Stimulated activated effector memory CD8-positive, alpha-beta T cell treated with anti-CD3 and anti-CD28 coated beads, Interleukin-12 subunit alpha, Interleukin-12 subunit beta, amount 100 ng/mL, for 72 hours (primary cell): ENCODE results near the gene SZT2.

ENCODE experiments used
- ATAC-seq: fragments of 150-1000 bp; cut with Tn5 transposase; 2 replicates; pipeline ENCODE4 v1.10.0; 2021
- DNase-seq, 2 donors: peaks; one replicate each; pipeline ENCODE4 v3.0.0; 2021 to 2022; ENCODE audit warnings: low spot score in 2 of 2
- H3K27ac Mint-ChIP-seq: one replicate; pipeline ENCODE4 v1.8.0; 2022; ENCODE audit warnings: mild to moderate bottlenecking, mixed read lengths
- H3K36me3 Mint-ChIP-seq: one replicate; pipeline ENCODE4 v1.8.0; 2022; ENCODE audit warnings: mild to moderate bottlenecking, mixed read lengths
- H3K4me1 Mint-ChIP-seq: one replicate; pipeline ENCODE4 v1.8.0; 2022; ENCODE audit warnings: mixed read lengths
- H3K4me3 Mint-ChIP-seq: one replicate; pipeline ENCODE4 v1.8.0; 2022; ENCODE audit warnings: mild to moderate bottlenecking, mixed read lengths
- H3K9me3 Mint-ChIP-seq: one replicate; pipeline ENCODE4 v1.8.0; 2022; ENCODE audit warnings: mixed read lengths

The SZT2 gene

GRCh38 chr1:43446388-43446740, 56.7 kb downstream of the SZT2 start:
- DNase-seq (no peak), ATAC-seq (no peak)
- peaks cover 11% of the 10 kb centered on the region for H3K4me1 Mint-ChIP-seq
- H3K27ac Mint-ChIP-seq, result no peak overlapping the region
- H3K36me3 Mint-ChIP-seq, result peaks cover 80% of the 10 kb centered on the region
- no peaks in the 10 kb centered on the region for H3K9me3 Mint-ChIP-seq
- no peak overlapping the region for H3K4me3 Mint-ChIP-seq

- peak overlapping the region; percentile 17 for H3K27ac Mint-ChIP-seq
- DNase-seq (no peak), ATAC-seq (no peak)
- H3K4me3 Mint-ChIP-seq, result no peak overlapping the region
- no peaks in the 10 kb centered on the region for H3K9me3 Mint-ChIP-seq
- peaks cover 77% of the 10 kb centered on the region for H3K36me3 Mint-ChIP-seq
- peaks cover 13% of the 10 kb centered on the region for H3K4me1 Mint-ChIP-seq
These were observed 57.5 kb downstream of the SZT2 start for GRCh38 chr1:43446881-43447835.

DNA sequence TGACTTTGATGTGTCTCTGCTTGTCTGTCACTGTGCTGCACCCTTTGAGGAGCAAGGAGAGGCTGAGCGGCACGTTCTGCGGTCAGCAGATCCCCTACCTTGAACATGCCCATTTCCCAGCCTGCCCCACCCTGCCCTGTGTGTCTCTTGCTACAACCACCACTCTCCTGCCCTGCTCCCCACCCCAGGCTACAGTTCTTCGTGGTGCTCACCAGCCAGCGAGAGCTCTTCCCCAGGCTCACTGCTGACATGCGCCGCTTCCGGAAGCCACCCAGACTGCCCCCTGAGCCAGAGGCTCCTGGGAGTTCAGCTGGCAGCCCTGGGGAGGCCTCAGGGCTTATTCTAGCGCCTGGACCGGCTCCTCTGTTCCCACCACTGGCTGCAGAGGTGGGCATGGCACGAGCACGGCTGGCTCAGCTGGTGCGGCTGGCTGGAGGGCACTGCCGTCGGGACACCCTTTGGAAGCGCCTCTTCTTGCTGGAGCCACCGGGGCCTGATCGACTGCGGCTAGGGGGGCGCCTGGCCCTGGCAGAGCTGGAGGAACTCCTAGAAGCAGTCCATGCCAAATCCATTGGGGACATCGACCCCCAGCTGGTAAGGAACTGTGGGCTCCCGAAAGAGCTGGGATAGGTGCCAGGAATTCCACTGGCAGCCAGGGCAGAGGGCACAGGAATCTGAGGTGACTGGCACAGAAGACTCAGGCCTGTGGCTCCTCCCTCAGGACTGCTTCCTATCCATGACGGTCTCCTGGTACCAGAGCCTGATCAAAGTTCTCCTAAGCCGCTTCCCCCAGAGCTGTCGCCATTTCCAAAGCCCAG, 58.4 kb downstream of the SZT2 start:
- Mint-ChIP-seq H3K9me3 (no peaks in the 10 kb centered on the region), H3K27ac (peak overlapping the region; percentile 0), H3K4me1 (peaks cover 22% of the 10 kb centered on the region), H3K36me3 (peaks cover 74% of the 10 kb centered on the region), H3K4me3 (no peak overlapping the region)
- no peak for ATAC-seq
- no peak for DNase-seq

GRCh38 chr1:43448955-43449707, 59.4 kb downstream of the SZT2 start:
- H3K36me3 Mint-ChIP-seq, result peaks cover 66% of the 10 kb centered on the region
- ATAC-seq, result no peak
- H3K4me1 Mint-ChIP-seq, result peaks cover 28% of the 10 kb centered on the region
- no peak overlapping the region for H3K4me3 Mint-ChIP-seq
- H3K27ac Mint-ChIP-seq, result peak overlapping the region; percentile 0
- no peak for DNase-seq
- no peaks in the 10 kb centered on the region for H3K9me3 Mint-ChIP-seq

DNA sequence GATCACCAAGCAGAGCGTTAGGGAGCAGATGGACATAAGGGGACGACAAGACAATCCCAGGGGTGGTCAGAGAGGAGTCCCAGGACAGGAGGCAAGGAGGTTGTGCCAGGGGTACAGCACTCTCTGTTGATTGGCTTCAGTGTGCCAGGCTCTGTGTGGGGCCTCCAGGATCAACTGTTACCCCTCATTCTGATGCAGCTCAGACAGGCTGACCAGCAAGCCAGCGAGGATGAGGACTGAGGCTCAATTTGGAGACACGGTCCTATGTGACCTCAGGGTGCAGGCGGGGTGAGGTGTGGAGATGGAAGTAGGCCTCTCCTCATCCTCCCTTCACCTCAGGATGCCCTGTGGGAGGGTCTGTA, 60.0 kb downstream of the SZT2 start:
- no peak for DNase-seq
- H3K36me3 Mint-ChIP-seq, result peaks cover 63% of the 10 kb centered on the region
- ATAC-seq, result no peak

DNA sequence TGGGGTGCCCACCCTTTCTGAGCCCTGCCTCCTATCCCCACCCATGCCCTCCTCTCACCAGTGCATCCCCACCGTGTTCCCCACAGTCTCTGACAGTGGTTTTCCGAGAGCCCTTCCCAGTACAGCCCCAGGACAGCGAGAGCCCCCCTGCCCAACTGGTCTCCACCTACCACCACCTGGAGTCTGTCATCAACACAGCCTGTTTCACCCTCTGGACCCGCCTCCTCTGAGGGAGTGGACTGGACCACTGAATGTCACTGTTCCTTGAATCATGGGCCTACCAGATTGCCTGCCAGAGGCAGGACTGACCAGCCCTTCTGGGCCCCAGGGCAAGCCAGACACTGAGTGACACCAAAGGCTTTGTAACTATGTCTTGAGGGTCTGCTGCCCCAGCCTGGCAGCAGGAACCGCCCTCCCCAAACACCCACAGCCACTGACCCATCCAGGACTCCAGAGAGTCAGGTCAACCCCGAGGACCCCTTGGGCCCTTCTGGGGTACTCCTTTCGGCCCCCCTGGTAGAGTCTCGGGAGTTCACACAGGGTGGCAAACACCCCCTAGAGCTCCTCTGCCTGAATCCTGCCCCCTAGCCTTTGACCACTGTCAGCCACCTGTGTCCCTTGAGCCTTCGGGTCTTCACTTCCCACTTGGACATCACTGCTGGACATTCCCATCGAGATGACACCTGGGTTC, 60.7 kb downstream of the SZT2 start:
- H3K4me3 Mint-ChIP-seq, result no peak overlapping the region
- peak overlapping the region; percentile 62 for H3K27ac Mint-ChIP-seq
- H3K36me3 Mint-ChIP-seq, result peaks cover 56% of the 10 kb centered on the region
- DNase-seq, result no peak
- ATAC-seq, result no peak
- no peaks in the 10 kb centered on the region for H3K9me3 Mint-ChIP-seq
- peaks cover 35% of the 10 kb centered on the region for H3K4me1 Mint-ChIP-seq

More for the DNA sequence above, 60.0 kb downstream of the SZT2 start:
- Mint-ChIP-seq H3K4me3 (no peak overlapping the region), H3K27ac (no peak overlapping the region), H3K4me1 (peaks cover 33% of the 10 kb centered on the region), H3K9me3 (no peaks in the 10 kb centered on the region)

DNA sequence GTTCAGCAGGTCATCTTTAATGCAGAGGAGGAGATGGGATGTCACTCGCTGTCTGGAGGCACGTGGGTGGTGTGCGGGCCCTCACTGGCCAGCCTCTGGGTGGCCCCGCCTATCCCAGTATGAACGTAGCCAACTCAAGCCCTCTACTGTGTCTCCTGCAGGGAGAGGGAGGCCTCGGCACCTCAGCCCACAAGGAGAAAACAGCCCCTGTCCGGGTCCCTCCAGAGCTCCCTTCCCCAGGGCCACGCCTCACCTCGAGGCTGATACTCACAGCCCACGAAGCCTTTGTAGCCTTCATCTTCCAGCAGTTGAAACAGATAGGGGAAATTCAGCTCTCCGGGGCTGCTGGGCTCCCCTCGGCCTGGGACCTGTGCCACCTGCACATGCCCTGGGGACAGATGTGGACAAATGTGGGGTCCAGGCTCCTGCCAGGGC, 61.5 kb downstream of the SZT2 start:
- Mint-ChIP-seq H3K27ac (peak overlapping the region; percentile 62), H3K4me3 (no peak overlapping the region), H3K4me1 (peaks cover 35% of the 10 kb centered on the region), H3K36me3 (peaks cover 48% of the 10 kb centered on the region), H3K9me3 (no peaks in the 10 kb centered on the region)
- no peak for DNase-seq
- no peak for ATAC-seq

DNA sequence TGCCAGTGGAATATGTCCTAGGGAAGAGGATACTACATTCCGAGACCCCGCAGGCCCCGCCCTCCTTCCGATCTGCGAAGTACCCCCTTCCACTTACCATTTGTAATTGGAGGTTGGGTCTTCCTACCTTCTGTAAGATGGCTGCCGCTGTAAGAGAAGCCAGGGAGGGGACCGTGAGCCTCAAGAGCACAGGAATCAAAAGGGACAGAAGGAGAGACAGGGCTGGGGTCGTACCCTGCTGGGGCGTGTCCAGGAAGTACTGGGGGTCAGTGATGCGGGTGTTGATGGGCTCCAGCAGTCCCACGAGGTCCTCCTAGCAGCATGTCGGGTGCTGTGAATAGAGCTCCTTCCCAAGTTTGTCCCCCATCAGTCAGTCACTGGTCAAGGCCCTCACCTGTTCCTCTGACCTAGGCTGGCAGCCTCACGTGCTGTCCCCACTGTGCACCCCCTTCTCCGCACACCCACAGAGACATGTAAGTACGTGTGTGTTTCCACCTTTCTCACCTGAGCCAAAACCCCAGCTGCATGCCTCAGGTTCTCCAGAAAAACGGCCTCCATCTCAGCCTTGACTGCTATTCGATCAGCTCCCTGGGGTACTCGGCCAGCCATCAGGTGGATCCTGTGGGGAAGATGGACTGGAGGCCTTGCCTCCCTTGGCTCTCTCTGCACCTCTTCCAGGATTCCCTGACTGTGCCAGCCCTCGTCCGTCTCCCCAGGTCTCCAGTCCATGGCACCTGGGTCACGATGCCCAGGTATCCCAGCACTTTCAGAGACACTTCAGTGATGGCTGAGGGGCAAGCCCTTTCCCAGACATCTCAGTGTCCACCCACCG, 62.2 kb downstream of the SZT2 start:
- H3K4me1 Mint-ChIP-seq, result peaks cover 35% of the 10 kb centered on the region
- ATAC-seq, result no peak
- no peaks in the 10 kb centered on the region for H3K9me3 Mint-ChIP-seq
- H3K4me3 Mint-ChIP-seq, result no peak overlapping the region
- peak overlapping the region; percentile 62 for H3K27ac Mint-ChIP-seq
- peaks cover 43% of the 10 kb centered on the region for H3K36me3 Mint-ChIP-seq
- DNase-seq, result no peak

GRCh38 chr1:43452789-43453441, 63.2 kb downstream of the SZT2 start:
- peaks cover 33% of the 10 kb centered on the region for H3K36me3 Mint-ChIP-seq
- no peaks in the 10 kb centered on the region for H3K9me3 Mint-ChIP-seq
- DNase-seq (no peak), ATAC-seq (no peak)
- H3K4me1 Mint-ChIP-seq, result peaks cover 35% of the 10 kb centered on the region
- H3K4me3 Mint-ChIP-seq, result peak overlapping the region; percentile 62
- H3K27ac Mint-ChIP-seq, result peak overlapping the region; percentile 62

DNA sequence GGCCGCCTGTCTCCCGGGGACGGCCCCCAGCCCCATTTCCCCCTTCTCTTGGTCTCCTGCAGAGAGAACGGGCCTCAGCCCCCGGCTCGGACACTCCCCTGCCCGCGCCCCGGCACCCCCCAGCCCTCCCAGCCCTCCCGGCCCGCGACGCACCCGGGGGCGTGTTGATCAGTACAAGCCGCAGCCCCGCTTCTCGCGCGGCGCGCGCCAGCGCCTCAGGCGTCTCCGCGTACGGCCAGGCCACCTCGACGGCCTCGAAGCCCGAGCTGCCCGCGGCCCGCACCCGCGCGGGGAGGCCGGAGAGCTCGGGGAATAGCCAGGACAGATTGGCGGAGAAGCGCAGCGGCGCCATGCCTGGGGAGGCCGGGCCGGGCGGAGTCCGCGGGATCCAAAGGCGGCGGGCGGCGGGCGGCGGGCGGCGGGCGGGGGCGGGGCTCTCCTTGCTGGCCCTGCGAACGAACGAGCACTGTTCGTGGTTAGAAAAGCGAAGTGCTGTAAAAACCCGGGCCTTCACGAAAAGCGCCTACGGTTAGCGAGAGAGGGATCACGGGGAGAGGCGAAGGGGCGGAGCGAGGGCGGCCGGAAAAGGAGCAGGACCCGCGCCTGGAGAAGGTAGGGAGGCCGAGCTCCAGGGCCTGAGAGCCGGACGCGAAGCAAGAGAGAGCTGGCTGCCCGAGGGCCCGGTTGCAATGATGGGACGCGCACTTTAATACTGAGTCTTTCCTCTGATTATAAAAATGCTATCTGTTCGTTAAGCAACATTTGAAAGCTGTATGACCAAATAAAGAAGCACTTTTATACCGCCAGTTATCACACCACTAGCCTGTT, 64.0 kb downstream of the SZT2 start, which contains the start of gene HYI:
TSS of gene HYI (minus strand) at position 490 of the 828 bp plus-strand sequence. CDS start at position 352, 138 bp downstream.
- peak within 1 kb of the TSS; percentile 76 for H3K27ac Mint-ChIP-seq
- H3K9me3 Mint-ChIP-seq, result no peaks in the 10 kb centered on the region
- H3K36me3 Mint-ChIP-seq, result peaks cover 25% of the 10 kb centered on the region
- ATAC-seq (peak; percentile 63), DNase-seq (peak; percentile 34 to 80)
- H3K4me3 Mint-ChIP-seq, result peak within 1 kb of the TSS; percentile 76
- H3K4me1 Mint-ChIP-seq, result peaks cover 35% of the 10 kb centered on the region

DNA sequence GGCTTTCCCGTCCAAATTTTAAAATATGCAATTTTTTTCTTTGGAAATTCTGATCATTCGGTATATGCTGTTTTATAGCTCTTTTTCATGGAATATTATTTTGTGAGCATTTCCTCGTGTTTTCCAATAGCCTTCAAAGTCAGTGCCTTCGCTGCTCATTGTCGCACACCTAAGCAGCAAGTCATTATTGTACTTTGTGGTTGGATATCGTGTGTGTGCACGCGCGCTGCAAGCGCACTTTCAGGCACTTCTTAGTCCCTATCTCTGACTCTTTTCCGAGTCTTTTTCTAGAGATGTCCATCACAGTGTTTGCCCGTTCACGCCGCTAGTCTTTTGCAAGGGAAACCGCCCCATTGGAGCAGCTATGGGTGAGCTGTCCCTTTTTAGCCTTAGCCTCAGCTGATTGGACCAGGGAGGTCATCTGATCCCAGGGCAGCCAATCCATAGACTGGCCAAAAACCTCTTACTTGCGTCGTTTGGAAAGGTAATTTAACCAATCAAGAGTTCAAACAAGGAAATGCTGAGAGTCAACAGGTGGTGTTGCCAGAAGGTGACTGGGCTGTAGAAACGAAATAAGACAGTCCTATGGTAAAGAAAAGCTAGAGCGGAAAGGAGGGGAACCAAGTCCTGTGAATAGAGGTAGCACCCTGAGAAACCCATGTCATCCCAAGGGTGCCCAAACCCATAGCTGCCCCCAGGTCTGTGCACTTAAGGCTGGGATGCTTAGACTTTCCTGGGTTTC, 64.7 kb downstream of the SZT2 start:
- Mint-ChIP-seq H3K36me3 (peaks cover 17% of the 10 kb centered on the region), H3K4me1 (peaks cover 30% of the 10 kb centered on the region), H3K9me3 (no peaks in the 10 kb centered on the region), H3K27ac (peak overlapping the region; percentile 76), H3K4me3 (peak overlapping the region; percentile 76)
- DNase-seq (peak; percentile 40 to 75), ATAC-seq (peak; percentile 89)

GRCh38 chr1:43455213-43455889, 65.7 kb downstream of the SZT2 start:
- Mint-ChIP-seq H3K9me3 (no peaks in the 10 kb centered on the region), H3K27ac (no peak overlapping the region), H3K4me3 (no peak overlapping the region), H3K36me3 (peaks cover 14% of the 10 kb centered on the region), H3K4me1 (peaks cover 29% of the 10 kb centered on the region)
- no peak for DNase-seq
- ATAC-seq, result no peak
